Fibroblast of skin of right quadriceps (primary cell): ENCODE data around the gene SFTA2.
A peak's percentile ranks its signal among the peaks of the same experiment; 100 is the strongest.
"Not testable (repeated sequence)": the region's sequence is repeated elsewhere in the genome, so short reads cannot be mapped to it uniquely, and the experiment has no call there.

Experiments
- DNase-seq: peaks from one replicate; pipeline ENCODE4 v3.0.0-alpha.2; 2013

Gene SFTA2

DNA sequence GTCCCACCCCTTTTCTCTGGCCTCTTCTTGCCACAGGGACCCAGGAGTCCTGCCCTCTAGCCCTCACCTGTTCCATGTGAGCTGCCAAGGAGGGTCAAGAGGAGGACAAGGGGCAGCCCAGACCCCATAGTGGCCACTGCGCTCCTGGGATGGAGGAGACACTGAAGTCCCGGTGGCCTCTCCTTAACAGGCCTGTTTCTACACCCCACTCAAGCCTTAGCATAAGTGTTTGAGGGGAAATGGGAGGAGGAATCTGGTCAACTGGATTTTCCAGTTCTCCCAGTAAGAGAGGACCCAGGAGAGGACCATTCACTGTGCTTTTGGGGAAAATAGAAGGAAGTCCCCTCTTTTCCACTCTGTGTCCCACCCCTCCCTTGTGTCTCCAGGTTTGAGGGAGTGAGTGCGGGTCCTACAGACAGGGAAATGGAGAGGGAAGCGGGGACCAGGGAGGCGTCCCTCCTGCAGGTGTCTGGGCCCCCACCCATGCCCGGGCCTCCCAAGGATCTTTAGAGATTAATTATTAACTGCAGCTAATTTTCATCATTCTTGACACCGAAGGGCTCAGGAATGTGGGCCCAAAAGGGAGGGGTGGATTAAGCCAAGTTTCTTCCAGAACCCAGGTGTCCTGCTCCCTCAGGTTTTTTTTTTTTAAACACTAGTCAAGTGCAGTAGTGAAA lies at the start of gene SFTA2:
TSS of gene SFTA2 (minus strand) at position 202 of the 677 bp plus-strand sequence. CDS start at position 128, 74 bp downstream.
- no peak for DNase-seq

DNA sequence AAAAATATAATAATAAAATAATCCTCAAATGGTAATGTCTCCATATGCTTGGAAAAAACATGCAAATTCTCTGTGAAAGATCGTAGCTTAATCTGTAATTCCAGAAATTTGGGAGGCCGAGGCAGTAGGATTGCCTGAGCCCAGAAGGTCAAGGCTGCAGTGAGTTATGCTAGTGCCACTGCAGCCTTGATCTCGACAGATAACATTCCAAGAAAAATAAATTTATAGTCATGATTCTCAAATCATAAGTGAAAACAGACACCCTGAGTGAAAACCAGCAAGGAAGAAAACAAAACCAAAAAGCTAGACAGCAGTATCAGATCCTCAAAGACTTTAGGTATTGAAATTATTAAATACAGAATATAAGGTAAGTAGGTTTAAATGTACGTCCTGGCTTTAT lies 47.7 kb upstream of the SFTA2 start:
- no peak for DNase-seq

DNA sequence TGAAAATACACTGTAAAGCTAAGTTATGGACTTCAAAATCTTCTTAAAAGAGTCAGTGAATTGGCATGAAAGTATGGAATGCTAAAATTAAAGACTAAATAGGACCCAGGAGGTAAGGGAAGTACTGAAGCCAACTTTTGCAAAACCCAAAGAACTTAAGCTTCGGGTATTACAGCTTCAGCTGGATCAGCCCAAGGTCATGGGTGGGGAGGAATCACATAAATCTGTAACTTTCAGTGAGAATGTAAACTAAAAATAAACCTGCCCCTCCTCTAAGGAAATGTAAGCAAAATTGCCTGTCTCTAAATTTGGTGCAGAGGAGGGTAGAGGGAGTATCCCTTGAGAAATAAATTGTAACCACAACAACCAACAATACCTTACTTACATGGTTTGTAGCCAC lies 47.2 kb upstream of the SFTA2 start:
- peak; percentile 44 for DNase-seq

DNA sequence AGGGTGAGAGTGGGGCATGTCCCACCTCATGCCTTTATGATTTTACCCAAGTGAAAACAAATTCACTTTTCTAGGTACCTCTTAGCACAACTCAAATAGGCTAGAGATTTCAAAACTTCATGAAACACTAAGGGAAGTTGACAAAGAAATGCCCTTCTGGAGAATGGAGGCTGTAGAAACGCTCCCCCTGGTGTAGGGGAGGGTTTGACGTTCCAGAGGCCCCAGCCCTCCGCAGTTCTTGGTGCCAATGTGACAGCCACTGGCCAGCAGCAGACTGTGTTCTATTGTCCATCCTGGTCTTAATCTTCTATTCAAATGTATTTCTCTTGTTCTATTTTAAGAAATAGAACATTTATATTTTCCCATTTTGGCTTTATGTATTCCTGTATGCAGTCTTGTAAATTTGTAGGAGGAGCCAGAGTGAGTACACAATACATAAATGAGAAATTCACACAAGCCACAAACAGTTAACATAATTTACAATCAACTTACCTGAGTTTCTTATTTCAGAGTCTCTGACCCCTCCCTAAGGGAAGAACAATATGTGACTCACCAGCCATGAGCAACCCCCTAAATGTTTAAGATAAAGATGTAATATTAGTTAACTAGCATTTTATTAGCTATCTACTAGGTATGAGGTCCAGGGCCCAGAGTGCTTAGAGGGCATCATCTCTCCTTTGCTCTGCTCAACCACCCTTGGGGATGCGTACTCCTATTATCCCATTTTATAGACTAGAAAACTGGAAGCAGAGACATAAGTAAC lies 42.7 kb upstream of the SFTA2 start:
- no peak for DNase-seq

DNA sequence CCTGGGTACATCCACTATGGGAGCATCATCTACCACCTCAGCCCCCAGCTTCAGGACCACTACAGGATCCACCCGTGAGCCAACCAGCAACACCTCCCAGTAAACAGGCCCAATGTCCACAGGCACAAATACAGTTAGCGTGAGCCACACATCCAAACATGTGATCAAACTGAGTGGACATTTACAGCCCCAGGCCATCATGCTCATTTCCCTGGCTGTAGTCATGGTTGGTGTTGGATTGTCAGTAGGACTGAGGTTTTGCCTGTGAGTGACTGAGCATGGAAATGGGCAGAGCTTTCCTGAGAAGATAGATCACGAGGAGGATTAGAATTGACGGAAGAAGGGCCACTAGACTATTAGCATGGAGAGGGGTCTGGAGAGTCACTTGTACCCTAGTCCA lies 40.8 kb upstream of the SFTA2 start:
- DNase-seq: no peak

DNA sequence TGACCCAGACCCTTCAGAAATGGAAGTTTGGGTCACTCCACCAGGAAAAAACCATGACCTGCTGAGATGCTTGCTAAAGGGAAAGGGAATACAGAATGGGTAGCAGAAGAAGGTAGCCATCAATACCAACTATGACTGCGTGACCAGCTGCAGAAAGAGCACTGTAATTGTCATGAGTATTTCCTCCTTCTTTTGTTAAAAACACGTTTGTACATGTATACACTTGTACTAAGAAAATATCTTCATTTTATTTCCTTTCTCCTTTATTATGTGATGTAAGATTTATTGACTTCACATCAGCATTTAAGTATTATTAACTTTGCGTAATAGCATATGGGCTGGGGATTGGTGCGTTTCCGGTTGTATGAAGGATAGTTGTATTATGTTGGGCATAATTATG lies 39.0 kb upstream of the SFTA2 start:
- no peak for DNase-seq

DNA sequence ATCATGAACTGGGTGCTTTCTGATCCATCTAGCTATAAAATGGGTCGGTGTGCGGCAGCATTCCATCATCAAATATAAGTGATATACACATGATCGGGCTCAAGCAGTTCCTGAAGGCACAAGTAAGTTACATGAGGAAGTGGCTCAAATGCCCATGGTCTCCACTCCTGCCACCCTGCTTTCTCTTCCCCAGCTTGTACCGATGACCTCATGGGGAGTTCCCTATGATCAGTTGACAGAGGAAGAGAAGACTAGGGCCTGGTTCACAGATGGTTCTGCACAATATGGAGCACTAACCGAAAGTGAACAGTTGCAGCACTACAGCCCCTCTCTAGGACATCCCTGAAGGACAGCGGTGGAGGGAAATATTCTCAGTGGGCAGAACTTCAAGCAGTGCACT lies 37.2 kb upstream of the SFTA2 start:
- DNase-seq: not testable (repeated sequence)

DNA sequence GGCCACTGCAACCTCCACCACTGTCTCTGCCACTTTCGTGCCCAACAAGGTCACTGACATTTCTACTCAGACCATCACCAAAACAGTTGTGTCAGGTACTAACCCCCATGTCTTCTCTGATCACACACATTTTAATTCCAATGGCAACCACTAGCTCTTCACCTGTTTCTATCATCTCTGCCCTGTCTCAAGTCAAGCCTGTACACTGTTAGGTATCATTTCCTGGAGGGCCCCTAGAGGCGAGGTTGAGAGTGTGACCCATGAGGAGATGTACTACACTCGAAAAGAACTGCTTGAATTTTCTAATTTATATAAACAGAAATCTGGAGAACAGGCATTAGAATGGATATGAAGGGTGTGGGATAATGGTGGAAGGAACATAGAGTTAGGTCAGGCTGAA lies 34.2 kb upstream of the SFTA2 start:
- DNase-seq: no peak

DNA sequence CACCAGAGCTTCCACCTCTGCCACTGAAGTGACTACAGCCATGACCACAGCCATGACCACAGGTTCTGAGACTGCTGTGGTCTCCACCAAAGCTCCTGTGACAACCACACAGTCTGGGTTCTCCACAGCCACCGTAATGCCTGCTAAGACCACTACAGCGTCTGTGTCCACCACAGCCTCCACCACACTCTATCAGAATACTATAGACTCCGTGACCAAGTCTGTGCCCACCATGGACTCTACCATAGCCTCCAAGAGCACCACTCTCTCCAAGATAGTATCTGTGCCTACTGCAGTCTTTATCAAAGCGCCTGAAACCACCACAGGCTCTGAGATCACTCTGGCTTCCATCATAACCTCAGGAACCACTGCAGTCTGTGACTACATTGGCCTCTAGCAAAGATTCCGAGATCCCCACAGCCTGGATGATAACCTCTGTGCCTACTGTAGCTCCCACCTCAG lies 33.2 kb upstream of the SFTA2 start:
- no peak for DNase-seq

DNA sequence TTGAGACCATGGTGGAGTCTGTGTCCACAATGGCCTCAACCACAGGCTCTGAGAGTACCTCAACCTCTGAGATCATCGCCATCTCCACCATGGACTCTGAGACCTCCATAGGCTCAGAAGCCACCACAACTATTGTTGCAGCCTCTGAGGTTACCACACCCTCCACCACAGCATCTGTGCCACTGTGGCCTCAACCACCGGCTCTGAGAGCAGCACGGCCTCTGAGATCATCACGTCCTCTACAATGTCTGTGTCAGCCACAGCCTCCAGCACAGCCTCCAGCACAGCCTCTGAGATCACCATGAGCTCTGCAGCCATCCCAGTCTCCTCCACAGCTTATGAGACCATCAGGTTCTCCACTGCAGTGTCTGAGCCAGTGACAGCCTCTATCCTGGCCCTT lies 32.1 kb upstream of the SFTA2 start:
- DNase-seq: no peak

DNA sequence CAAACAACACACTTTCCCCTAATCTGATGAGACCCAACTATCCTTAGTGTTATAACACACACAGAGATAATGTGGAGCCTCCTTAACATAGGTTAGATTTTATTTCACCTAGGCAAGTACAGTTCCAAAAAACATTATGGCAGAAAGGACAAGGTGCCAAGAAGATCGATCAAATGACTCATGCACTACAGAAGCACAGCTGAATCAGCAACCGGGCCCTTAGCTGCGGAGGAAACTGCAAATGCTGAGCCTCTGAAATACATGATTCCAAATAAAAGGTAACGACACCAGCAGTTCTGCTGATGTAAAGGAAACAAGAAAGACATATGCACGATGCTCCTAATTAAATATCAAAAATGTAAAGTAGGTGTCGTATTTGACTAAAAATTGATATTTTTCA lies 31.7 kb upstream of the SFTA2 start:
- DNase-seq: no peak

DNA sequence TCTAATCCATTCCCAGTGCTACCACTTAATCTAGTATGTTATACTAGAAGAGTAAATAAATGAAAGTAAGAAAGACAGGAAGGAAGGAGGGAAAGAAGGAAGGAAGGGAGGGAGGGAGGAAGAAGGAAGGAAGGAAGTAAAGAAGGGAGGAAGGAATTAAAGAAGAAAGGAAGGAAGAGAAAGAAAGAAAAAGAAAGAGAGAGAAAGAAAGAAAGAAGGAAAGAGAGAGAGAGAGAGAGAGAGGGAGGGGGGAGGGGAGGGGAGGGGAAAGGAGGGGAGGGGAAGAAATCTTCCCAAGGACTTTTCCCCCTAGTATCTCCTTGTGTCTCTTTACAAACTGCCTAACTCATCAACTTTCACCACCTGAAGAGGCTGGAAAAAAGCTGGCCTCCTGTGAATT lies 30.7 kb upstream of the SFTA2 start:
- no peak for DNase-seq

DNA sequence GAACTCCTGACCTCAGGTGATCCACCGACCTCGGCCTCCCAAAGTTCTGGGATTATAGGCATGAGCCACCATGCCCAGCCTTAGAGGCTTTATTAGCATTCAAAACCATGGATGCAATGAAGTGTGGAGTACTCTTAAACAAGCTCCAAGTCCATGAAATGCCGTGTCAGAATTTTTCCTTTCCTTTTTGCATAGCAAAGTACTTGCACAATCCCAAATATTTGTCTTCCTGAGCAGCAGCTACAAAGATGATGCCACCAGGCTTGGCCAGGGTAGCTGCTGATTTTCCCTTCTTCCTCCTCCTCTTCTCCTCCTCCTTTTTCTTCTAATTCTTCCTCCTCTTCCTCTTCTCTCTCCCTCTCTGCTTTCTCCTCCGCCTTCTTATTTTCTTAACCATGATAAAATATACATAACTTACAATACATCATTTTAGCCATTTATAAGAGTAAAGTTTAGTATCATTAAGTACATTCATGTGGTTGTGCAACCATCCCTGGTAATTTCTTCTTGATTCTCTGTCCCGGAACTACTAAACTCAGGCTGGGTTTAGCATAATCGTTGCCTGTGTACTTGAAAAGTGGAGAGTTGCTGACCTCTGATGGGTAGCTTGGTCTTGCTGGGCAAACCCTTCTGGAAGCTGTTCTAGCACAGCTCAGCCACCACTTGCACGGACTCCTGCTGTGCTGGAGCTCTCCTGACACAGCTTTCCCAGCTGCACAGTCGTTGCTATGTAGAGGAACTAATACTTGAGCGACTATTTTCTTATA lies 29.1 kb upstream of the SFTA2 start:
- DNase-seq: no peak

DNA sequence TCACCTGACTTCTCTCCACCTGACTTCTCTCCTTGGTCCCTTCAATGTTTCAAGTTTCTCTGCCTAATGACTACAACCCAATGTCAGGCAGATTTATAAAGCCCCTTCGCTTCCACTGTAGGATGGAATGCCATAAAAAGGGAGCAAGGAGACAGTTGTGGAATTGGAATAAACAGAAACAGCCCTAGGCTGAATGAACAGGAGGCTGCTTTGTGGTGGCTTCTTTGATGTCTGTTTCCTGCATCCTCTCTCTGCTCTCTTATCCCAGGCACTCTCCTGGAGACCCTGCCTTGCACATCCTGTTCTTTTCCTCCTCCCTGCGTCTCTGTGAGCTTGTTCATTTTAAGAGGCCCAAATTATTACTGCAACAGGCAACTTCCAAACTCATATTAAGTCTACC lies 25.7 kb upstream of the SFTA2 start:
- no peak for DNase-seq

DNA sequence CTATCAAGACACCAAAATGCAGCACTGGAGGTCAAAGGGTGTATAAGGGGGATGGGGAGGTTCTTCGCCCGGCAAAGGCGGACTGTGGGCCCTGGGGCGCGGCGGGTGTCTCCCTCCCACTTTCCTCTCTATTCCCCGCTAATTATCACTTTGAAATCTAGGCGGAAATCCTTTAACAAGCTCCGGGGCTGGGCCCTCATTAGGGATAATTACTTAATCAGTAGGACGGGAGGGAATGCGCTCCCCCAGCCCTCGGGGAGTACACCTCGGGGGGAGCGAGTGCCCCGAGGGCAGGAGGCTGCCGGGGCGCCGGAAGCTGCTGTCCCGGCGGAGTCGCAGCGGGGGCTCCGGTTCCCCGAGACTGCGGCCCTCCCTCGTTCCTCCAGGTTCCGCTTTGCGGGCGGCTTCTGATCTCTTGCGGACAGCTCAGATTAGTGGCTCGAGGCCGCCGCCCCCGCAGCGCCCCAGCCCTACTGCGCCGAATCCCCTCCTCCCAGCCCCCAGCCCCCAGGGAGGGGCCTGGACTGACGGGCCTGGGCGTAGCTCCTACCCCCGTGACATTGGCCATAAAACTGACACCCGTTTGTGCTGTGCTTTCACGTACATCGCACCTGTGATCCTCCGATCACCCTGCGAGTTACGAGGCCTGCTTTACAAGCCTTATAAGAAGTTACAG lies 23.5 kb upstream of the SFTA2 start:
- DNase-seq: peak; percentile 50

DNA sequence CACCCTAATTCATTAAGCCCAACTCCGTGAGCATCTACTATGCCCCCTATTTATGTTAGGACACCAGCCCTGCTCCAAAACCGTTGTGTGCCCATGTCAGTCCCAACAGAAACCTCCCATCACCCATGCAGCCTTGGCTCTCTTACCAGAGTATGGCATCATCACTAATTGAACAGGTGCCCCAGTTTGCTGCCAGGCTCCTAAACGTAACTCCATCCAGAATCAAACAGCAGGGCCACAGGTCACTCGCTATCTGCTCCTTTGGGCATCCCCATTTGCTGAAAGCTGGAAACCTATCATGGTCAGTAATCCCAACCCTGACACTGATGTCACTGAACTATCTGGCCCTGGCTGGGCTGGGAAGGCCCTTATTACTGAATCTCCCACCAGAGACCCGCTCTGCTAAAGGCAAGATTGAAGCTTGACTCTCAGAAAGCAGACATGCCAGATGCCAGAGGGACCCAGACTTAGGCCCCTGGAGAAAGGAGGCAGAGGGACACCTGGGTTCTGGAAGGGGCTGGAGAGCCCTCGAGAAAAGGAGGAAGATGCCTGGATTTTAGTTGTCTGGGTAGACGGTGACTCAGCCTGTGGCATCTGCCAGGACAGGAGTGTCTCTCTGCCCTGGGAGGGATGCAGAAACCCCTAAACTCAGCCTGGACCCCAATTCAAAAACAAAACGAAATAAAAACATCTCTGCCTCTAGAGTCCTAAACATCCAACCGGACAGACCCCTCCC lies 22.8 kb upstream of the SFTA2 start:
- DNase-seq: no peak

DNA sequence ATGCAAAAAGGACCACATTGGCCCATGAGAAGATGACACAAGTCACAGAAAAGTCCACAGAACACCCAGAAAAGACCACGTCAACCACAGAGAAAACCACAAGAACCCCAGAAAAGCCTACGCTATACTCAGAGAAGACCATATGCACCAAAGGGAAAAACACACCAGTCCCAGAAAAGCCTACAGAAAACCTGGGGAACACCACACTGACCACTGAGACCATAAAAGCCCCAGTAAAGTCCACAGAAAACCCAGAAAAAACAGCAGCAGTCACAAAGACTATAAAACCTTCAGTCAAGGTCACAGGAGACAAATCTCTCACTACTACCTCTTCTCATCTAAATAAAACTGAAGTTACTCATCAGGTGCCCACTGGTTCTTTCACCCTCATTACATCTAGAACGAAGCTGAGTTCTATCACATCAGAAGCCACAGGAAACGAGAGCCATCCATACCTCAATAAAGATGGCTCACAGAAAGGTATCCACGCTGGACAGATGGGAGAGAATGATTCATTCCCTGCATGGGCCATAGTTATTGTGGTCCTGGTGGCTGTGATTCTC lies 20.0 kb upstream of the SFTA2 start:
- no peak for DNase-seq

DNA sequence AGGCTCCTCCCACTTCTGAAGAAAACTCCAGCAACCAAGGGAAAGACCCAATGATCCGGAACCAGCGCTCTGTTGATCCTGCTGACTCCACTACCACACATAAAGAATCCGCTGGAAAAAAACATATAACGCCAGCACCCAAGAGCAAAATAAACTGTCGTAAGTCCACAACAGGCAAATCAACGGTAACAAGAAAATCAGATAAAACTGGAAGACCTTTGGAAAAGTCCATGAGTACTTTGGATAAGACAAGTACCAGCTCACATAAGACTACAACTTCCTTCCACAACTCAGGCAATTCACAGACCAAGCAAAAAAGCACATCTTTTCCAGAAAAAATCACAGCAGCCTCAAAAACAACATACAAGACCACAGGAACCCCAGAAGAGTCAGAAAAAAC lies 16.8 kb upstream of the SFTA2 start:
- DNase-seq: no peak

DNA sequence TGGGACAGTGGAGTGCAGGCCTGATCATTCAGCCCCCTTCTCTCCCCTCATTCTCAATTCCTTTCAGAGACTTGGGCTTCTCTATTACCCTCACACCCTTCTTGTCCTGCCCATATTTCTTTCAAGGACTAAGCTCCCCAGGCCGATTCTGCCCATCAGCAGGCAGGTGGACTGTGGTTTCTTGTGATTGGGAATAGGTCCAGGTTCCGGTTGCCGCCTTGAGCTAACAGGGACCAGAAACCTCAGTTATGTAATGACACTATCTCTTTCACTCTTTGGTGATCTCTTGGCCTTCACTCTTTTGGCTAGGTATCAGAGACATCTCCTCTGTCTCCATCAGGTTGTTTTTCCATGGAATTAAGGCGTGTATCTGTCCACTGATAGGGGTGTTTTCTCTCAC lies 15.3 kb upstream of the SFTA2 start:
- no peak for DNase-seq

DNA sequence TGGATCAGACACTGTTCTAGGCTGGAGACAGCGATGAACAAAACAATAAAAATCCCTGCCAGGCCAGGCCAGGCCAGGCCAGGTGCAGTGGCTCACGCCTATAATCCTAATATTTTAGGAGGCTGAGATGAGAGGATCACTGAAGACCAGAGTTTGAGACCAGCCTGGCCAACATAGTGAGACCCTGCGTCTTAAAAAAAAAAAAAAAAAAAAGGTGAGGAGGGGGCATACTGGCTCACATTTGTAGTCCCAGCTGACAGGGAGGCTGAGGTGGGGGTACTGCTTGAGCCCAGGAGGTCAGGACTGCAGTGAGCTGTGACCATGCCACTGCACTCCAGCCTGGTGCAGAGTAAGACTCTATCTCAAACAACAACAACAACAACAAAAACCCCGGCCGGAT lies 13.3 kb upstream of the SFTA2 start:
- DNase-seq: no peak

DNA sequence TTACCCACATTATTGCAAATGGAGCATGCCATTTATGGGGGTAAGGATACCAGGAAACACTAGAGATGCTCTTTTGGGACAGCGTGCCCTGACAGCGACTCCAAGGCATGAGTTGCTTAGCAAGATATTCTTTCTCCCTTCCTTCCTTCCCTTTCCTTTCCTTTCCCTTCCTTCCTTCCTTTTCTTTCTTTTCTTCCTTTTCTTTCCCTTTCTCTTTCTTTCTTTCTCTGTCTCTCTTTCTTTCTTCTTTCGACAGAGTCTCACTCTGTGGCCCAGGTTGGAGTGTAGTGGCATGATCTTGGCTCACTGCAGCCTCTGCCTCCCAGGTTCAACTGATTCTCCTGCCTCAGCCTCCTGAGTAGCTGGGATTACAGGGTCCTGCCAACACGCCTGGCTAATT lies 12.1 kb upstream of the SFTA2 start:
- no peak for DNase-seq
